DND-41 (cell line): ENCODE data around the gene TRPT1.

ENCODE experiments used
- CTCF ChIP-seq: IDR thresholded peaks from 2 replicates; pipeline ENCODE4 v1.5.1; 2012; ENCODE audit warnings: borderline replicate concordance, low read length, moderate library complexity, mild to moderate bottlenecking; ENCODE audit not compliant: poor library complexity, severe bottlenecking; ENCODE audit errors: extremely low read depth
- EZH2 ChIP-seq: IDR thresholded peaks from 3 replicates; pipeline ENCODE4 v1.6.1; 2012; ENCODE audit warnings: borderline replicate concordance, low read depth, mild to moderate bottlenecking, moderate library complexity, low read length, inconsistent platforms; ENCODE audit not compliant: severe bottlenecking

- TF ChIP-seq CTCF (no peak), EZH2 (no peak)
These were observed 40.8 kb downstream of the TRPT1 start for GRCh38 chr11:64185175-64185692.
